Activated CD4-positive, alpha-beta T cell treated with anti-CD3 and anti-CD28 coated beads for 1 hour (primary cell): ENCODE results near the gene MIB1.
"Not testable (repeated sequence)": the region's sequence is repeated elsewhere in the genome, so short reads cannot be mapped to it uniquely, and the experiment has no call there.

Experiments used
- DNase-seq: peaks from one replicate; pipeline ENCODE4 v3.0.0-alpha.2; 2020

The MIB1 gene

DNA sequence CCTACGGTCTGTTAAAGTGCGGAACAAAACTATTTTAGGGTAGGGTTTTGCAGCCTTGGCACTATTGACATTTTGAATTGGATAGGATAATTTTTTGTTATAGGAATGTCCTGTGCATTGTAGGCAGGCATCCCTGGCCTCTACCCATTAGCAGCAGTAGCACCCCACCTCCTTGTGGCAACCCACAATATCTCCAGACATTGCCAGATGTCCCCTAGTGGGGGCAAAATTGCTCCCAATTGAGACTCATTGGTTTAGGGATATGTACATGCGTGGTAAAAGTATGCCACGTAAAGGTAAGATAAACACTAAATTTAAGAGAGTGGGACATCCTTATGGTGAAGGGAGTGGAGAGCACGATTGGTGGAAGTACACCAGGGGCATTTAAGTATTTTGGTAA is 4.6 kb downstream of the MIB1 start:
- no peak for DNase-seq

- DNase-seq = no peak
Observed at GRCh38 chr18:21747268-21747667, 6.7 kb downstream of the MIB1 start.

DNA sequence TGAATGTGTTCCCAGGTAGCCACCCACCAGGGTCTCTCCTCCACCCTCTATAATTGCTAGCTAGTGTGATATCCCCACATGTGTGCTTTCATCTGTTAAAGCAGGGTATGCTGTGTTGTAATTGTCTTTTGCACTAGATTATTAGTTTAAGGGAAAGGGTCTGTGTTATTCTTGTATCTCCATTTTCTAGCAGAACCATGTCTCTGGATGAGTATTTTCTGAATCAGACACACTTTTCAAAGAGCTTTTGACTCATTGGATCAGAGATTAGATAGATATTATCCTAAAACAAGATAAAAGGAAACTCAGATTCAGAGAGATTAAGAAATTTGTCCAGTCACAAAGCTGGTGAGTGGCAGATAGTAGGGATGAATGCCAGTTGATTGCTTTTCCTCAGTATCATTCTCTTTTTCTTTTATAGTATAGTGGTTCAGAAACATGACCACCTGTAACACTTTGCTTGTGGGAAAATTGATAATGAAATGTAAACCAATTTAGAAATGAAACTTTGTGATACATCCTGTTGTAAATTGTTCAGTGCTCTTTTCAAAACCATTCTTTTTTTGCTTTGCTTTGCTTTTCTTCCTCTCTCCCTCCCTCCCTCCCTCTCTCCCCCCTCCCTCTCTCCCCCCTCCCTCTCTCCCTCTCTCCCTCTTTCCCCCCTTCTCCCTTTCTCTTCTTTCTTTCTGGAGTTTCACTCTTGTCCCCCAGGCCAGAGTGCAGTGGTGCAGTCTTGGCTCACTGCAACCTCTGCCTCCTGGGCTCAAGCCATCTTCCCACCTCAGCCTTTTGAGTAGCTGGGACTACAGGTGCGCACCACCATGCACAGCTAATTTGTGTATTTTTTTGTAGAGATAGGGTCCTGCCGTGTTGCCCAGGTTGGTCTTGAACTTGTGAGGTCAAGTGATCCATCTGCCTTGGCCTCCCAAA is 7.4 kb downstream of the MIB1 start:
- no peak for DNase-seq

DNA sequence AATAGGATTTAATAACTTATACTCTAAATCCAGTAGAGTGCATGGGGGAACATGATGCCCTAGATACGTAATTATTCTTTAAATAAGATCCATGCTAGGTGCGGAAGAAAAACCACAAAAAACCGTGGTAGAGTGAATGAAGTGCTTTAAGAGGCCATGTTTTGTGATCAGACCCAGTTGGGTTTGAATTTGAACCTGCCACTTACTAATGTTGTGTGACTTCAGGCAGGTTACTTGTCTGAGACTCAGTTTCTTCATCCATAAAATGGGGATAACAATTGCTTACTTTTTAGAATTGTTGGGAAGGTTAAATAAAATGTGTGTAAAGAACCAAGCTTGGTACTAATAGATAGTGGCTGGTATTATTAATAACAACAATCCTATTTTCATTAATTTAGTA is 17.2 kb downstream of the MIB1 start:
- DNase-seq = no peak

GRCh38 chr18:21759836-21760235 is 19.2 kb downstream of the MIB1 start:
- DNase-seq = no peak

GRCh38 chr18:21760321-21760720 is 19.7 kb downstream of the MIB1 start:
- DNase-seq = no peak

DNA sequence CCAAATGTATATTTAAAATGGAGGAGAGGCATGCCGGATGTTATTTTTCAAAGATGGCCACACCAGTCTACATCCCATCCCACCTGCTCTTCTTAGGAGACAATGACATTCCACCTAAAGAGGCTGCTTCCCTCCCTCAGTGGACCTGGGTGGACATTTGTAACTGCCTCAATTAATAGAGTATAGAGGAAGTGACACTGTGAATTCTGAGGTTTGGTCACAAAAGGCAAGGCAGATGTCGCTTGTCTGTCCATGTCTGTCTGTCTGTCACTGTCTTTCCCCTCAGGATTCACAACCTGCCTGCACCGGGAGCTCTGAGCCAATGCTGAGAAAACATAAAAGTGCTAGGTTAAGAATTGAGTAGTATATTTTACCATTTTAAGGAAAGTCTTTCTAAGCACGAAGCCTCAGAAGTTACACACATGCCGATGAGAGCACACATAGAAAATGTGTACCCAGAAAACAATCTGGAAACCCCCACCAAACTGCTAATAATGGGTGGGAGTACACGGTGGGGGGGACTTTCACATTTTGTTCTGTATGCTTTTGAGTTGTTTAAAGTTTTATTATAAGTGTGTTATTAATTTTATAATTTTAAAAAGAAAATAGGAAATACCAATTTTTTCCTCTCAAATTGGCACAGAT is 21.0 kb downstream of the MIB1 start:
- DNase-seq = no peak

DNA sequence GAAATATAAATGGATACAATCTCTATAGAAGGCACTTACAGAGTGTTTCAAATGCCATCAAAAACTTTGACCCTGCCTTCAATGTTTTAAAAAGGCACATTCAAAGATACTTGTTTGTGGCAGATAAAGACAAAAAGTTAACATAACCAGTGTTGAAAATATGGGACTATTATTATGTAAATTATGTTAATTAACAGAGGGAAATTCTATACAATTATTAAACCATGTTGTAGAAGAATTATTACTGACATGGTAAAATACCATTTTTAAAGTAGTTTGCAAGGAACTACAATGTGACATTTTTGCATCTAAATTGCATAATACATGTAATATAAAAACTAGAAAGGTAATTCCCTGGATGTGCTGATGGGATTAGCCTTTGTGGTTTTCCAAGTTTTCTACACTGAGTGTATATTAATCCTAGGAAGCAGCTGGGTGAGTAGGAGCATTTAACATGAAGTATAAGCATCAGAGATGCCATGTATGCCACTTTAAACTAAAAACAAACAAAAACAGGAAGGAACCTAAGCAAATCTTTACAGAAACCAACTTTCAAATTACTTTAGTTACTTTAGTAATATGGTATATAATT is 21.7 kb downstream of the MIB1 start:
- no peak for DNase-seq

DNA sequence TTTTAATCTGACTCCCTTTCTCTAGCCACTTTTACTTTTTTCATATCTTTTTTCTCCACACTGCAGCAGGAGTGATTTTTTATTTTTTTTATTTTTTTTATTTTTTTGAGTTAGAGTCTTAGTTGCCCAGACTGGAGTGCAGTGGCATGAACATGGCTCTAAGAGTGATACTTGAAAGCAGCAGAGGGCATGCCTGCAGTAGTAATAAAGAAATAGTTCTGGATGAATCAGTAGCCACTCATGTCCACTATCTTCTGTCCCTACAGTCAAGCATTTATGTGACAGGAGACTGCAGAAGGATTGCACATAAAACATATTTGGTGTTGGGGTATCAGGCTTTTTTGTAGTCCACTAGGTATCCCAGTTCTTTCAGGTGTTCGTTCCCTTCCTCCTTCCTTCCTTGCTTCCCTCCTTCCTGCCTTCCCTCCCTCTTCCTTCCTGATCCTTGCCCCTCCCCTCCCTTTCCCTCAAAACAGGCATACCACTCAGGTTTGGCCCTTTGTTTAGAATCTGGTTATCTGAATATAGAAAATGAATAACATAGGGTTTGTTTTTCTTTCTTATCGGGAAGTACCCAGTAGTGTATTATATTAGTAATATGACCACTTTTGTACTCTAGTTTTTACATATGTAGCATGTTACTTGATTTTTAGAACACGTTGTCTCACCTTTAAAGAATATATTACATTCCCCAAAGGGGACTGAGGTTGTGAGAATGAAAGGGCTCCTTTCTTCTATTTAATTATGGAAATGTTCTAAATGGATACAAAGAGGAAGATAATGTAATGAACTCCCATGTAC is 23.5 kb downstream of the MIB1 start:
- no peak for DNase-seq

- DNase-seq = no peak
Observed at GRCh38 chr18:21769206-21769605, 28.6 kb downstream of the MIB1 start.

DNA sequence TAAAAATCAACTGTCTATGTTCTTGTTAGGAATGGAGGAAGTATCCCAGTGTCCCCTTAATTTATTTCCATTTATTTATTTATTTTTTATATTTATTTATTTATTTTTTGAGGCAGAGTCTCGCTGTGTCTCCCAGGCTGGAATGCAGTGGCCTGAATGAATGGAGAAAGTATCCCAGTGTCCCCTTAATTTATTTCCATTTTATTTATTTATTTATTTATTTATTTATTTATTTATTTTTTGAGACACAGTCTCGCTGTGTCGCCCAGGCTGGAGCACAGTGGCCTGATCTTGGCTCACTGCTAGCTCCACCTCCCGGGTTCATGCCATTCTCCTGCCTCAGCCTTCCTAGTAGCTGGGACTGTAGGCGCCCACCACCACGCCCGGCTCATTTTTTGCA is 34.1 kb downstream of the MIB1 start:
- no peak for DNase-seq

DNA sequence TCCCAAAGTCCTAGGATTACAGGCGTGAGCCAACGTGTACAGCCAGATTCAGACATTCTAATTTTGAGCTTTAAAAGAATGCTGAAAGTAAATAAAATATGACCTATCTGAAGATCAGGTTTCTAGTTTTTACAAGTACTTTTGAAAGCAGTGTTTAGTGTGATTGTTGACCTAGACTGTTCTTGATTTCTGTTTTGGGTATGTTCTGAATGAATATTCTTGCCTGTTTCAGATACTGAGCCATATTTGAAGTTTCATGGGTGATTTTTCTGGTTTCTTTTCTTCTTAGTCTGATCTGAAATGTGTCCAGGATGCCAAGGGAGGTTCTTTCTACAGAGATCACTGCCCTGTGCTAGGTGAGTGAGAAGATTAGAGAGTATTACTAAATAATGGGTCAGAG is 37.2 kb downstream of the MIB1 start:
- DNase-seq = no peak

DNA sequence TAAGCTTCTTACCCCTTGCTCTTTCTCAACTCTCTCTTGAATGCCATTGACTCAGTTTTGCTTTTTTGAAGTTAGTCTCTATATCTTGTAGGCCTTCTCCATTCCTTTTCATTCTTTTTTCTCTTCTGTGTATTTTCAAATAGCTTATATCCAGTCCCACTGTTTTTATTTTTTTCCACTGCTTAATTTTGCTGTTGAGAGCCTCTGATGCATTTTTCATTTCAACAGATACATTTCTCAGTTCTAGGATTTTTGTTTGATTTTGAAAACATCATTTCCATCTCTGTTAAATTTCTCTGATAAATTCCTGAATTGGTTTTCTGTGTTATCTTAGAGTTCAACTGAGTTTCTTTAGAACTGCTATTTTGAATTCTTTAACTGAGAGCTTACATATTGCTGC is 45.9 kb downstream of the MIB1 start:
- DNase-seq = no peak

- not testable (repeated sequence) for DNase-seq
Observed at GRCh38 chr18:21796089-21796488, 55.5 kb downstream of the MIB1 start.

- no peak for DNase-seq
Observed at GRCh38 chr18:21798126-21798525, 57.5 kb downstream of the MIB1 start.

- no peak for DNase-seq
Observed at GRCh38 chr18:21799721-21800120, 59.1 kb downstream of the MIB1 start.

GRCh38 chr18:21803495-21803894 is 62.9 kb downstream of the MIB1 start:
- DNase-seq = no peak

DNA sequence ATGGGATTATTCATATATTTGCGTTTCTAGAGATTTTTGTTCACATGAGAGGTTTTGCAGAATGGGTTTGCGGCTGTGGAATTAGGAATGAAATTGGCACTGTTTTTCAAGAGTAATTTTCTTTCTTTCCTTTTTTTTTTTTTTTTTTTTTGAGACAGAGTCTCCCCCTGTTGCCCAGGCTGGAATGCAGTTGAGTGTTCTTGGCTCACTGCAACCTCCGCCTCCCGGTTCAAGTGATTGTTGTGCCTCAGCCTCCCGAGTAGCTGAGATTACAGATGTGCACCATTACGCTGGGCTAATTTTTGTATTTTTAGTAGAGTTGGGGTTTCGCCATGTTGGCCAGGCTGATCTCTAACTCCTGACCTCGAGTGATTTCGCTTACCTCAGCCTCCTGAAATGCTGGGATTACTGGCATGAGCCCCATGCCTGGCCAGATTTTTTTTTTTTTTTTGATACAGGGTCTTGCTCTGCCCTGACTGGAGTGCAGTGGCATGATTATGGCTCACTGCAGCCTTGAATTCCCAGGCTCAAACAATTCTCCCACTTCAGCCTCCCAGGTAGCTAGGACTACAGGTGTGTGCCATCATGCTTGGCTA is 65.3 kb downstream of the MIB1 start:
- no peak for DNase-seq

GRCh38 chr18:21808185-21808584 is 67.6 kb downstream of the MIB1 start:
- DNase-seq = no peak

GRCh38 chr18:21809725-21810124 is 69.1 kb downstream of the MIB1 start:
- no peak for DNase-seq

DNA sequence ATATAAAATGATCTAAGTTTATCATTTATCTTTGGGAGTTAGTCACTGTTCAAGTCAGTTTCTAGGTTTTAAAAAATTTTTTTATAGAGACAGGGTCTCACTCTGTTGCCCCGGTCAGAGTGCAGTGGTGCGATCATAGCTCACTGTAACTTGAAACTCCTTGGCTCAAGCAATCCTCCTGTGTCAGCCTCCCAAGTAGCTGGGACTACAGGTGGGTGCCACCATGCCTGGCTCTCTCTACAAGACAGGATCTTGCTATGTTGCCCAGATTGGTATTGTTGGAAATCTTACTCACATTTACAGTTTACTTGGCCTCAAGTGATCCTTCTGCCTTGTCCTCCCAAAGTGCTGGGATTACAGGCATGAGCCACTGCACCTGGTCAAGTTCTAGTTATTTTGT is 74.5 kb downstream of the MIB1 start:
- no peak for DNase-seq

DNA sequence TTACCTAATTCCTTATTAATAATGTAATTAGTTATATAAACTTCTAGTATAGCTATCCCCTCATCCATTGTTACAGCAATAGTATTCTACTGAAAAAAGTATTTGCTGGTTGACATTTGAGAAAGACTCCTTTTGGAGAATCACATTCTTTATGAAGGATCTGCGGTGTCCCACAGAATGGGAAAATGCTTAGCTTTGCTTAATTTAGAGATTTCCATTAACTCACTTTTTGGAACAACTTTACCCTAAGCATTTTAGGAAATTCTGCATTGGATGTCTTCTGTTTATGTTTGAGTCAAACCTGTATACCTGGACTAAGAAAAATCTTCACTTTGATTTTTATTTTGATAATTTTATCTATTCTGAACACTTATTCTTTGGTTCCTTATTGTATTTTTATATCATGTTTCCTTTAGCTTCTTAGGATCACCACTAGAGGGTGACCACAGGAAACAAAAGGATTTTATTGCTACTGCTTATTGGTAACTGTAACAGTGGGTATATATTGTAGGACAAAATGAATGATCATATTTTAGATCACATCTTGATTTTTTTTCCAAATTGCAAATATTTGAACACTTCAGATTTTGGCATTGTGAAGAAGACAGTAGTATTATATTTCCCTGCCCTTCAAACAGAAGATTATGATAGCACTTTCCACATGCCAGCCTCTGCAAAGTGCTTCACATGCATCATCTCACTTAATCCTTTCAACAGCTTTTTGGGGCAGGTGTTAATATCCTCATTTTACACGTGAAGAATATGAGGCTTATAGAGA is 79.6 kb downstream of the MIB1 start:
- DNase-seq = no peak
